ENCODE measurements around the gene BCORL1.

The BCORL1 gene

DNA sequence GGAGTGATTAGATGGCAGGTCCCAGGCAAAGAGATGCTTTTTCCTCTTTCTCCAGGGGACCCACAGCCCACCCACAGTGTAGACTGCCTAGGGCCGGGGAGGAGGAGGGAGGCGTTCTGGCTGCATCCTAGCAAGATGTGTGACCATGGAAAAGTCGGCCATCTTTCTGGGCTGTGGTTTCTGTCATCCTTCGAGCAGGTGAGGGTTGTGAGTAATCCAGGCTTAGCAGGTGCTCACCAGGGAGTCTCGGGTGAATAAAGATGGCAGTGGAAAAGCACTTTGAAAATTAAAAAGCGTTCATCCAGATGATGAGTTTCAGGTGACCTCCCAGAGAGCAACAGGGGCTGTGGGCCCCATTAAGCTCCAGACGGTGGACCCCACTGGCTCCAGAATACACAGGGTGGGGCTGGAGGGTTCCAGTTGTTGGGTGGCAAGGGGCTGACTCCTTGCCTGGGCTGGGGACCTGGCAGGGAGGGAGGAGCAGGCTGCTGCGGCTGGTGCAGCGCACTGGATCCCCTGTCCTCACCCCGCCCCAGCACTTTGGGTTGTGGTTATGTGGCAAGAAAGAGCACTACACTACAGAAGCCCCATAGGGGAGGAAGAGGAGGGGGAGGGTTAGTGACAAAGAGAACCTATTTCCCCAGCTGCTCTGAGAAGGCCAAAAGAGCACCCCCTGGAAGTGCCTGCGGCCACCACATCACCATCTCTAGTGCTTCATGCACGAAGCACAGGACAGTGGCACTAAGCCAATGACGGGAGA is 104.2 kb downstream of the BCORL1 start:
- no peak overlapping the region for H3K4me3 ChIP-seq
- TF ChIP-seq, protein P1, sequence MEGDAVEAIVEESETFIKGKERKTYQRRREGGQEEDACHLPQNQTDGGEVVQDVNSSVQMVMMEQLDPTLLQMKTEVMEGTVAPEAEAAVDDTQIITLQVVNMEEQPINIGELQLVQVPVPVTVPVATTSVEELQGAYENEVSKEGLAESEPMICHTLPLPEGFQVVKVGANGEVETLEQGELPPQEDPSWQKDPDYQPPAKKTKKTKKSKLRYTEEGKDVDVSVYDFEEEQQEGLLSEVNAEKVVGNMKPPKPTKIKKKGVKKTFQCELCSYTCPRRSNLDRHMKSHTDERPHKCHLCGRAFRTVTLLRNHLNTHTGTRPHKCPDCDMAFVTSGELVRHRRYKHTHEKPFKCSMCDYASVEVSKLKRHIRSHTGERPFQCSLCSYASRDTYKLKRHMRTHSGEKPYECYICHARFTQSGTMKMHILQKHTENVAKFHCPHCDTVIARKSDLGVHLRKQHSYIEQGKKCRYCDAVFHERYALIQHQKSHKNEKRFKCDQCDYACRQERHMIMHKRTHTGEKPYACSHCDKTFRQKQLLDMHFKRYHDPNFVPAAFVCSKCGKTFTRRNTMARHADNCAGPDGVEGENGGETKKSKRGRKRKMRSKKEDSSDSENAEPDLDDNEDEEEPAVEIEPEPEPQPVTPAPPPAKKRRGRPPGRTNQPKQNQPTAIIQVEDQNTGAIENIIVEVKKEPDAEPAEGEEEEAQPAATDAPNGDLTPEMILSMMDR (IDR thresholded peaks at IDR 0.05), result no peak
- no peak for DNase-seq (ENCODE audit: low spot score)
- peak overlapping the region in 1 of 2 donors; percentile 10 for H3K27ac ChIP-seq

DNA sequence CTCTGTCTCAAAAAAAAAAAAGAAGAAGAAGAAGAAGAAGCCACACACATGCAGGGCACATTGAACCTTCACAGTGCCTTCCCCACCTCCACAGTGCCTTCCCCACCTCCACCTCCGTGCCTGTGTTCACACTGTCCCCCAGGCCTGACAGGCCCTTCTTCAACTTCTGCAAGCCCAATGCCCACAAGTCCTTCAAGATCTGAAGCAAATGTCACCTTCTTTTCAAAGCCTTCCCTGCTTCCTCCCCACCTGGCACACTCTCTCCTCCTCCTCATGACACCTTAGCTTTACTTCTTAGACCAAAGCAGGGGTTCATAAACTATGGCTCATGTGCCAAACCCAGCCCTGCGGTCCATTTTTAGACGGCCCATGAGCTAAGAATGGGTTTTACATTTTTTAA is 107.9 kb downstream of the BCORL1 start:
- no peak for DNase-seq (ENCODE audit: low spot score)
- TF ChIP-seq, protein P1 (IDR thresholded peaks at IDR 0.05), result no peak
- H3K4me3 ChIP-seq, result no peak overlapping the region
- H3K27ac ChIP-seq, result no peak overlapping the region

DNA sequence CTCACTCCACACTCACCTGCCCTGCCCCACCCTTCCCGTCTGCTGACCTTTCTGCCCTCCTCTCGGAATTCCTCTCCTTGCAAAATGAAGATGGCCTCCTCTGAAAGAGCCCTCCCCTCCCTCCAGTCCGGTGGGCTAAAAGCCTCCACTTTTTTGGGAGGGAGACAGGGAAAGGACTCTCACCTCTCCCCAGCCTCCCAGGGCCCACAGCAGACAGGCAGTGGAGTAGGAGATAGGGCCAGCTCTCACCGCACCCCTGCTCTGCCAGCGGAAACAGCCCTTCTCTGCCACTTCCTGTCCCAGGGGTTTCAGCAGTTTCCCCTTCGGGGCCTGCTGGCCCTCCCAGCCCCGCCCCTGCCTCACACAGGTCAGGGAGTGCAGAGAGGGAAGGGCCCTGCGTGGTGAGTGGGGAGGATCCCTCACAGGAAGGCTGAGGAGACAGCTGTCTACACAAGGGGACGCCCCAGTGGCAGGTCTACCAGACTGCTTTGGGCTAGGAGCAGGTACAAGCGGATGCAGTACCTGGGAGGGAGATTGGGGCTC is 109.6 kb downstream of the BCORL1 start:
- TF ChIP-seq, protein P1 (IDR thresholded peaks at IDR 0.05), result no peak
- no peak for DNase-seq (ENCODE audit: low spot score)
- H3K4me3 ChIP-seq, result no peak overlapping the region
- H3K27ac ChIP-seq, result peak overlapping the region in 1 of 2 donors; percentile 16

DNA sequence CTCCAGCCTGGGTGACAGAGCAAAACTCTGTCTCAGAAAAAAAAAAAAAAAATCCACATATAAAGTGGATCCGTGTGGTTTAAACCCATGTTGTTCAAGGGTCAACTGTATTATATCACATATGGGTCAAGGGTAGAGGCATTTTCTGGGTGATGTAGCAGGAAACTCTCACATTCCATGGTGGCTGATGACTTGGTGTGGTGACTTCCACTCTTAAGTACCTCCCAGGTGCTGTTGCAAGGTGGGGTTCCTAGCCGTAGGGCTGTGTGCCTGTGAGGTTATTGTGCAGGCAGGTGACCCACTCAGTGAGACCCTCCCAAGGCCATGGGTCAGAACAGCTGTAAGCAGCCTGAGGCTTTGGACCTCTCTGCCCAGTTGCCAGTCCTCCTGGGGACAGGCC is 110.8 kb downstream of the BCORL1 start:
- TF ChIP-seq, protein P1 (IDR thresholded peaks at IDR 0.05), result no peak
- no peak for DNase-seq (ENCODE audit: low spot score)
- Histone ChIP-seq H3K27ac (no peak overlapping the region), H3K4me3 (no peak overlapping the region)

DNA sequence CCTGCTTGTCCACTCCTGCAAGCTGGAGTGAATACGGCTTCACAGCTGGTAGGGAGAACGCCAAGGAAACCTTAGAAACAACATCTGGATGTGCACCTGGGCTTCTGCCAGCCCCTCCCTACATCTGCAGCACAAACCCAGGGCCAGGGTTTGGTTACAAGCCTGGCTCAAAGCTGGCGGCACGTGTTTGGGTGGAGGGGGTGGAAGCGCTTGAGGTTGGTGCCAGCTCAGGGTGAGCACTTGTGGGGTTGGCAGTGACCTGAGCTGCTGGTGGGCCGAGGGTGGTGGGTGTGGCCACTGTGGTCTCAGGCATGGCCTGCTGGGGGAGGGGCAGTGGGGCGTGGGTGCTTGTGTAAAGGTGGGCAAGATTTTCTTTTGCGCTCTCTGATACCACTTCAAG is 112.3 kb downstream of the BCORL1 start:
- H3K27ac ChIP-seq, result no peak overlapping the region
- no peak for DNase-seq (ENCODE audit: low spot score)

DNA sequence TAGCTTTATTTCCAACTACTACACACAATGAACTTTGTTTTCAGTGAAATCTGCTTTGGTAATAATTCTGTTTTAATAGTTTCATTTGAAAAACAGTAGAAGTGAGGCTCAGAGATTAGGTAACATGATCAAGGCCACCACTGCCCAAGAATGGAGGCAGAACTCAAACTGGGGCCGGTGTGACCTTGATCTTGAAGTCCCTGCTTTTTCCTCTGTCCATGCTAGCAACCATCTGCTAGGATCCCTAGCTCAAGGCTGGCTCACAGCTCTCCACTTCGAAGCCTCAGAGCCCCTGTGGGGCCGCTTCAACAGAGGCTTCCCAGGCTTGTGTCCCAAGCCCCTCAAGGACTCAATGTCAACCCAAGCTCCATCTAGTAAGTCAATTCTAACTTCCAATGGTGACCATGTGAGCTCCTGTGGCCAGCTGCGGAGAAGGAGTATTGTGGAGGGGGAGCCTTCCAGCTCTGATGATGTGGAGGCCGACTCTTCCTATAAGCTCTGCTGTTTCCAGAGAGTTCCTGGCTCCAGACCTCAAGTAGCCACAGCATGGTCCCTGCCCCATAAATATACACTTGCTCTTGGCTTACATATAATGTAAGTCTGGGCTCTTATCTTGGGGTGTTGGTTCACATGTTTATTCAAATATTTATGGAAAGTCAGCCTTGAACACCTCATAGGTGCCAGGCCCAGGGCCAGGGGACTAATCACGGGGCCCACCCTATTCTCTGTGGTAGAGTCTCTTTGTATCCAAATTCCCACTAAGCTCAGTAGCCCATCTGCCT is 113.0 kb downstream of the BCORL1 start:
- Histone ChIP-seq H3K4me3 (no peak overlapping the region), H3K27ac (no peak overlapping the region)
- TF ChIP-seq, protein P1 (IDR thresholded peaks at IDR 0.05), result no peak
- no peak for DNase-seq (ENCODE audit: low spot score)

More for the DNA sequence above, 112.3 kb downstream of the BCORL1 start:
- TF ChIP-seq, protein P1 (IDR thresholded peaks at IDR 0.05), result no peak
- no peak overlapping the region for H3K4me3 ChIP-seq

Measured in coronary artery (tissue), 2 donors.